EH (cell line): ENCODE measurements around the gene PITPNB.

Experiments
- DNase-seq: peaks from one replicate; pipeline ENCODE4 v3.0.0-alpha.2; 2015; ENCODE audit warnings: low read depth

Gene PITPNB

DNA sequence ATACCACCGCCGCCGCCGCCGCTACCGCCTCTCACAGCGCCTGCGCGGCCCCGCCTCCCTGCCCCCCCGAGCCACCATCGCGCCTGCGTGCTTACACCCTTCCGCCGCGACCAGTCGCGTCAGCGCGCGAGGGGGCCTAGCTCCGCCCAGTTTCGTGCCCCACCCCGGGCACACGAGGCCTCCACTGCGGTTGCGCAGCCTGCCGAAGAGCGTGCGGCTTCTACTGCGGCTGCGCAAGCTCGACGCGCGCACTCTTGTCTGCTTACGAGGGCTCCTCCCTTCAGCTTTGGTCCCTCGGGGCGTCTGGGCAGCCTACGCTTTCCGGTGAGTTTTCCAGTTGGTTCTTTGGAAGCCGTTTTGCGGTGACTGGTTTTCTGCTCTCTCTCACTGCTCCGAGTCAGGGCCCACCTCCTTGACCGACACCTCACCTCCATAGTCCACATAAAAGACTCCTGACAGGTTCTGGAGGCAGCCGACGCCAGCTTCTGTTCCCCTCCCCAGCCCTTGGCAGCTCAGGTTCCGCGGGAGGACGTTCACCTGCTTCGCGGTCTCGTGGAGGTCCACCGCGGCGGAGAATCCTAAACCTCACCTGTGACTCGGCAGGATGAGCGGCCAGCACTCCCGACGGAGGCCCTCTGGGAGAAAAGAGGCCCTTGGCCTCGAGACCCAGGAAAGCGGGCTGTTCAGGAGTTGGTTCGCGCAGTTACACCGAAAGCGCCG is at the start of gene PITPNB:
TSS of gene PITPNB (minus strand) at position 35 of the 720 bp plus-strand sequence. CDS start 65 bp downstream, outside the sequence.
- DNase-seq, result peak; percentile 98

DNA sequence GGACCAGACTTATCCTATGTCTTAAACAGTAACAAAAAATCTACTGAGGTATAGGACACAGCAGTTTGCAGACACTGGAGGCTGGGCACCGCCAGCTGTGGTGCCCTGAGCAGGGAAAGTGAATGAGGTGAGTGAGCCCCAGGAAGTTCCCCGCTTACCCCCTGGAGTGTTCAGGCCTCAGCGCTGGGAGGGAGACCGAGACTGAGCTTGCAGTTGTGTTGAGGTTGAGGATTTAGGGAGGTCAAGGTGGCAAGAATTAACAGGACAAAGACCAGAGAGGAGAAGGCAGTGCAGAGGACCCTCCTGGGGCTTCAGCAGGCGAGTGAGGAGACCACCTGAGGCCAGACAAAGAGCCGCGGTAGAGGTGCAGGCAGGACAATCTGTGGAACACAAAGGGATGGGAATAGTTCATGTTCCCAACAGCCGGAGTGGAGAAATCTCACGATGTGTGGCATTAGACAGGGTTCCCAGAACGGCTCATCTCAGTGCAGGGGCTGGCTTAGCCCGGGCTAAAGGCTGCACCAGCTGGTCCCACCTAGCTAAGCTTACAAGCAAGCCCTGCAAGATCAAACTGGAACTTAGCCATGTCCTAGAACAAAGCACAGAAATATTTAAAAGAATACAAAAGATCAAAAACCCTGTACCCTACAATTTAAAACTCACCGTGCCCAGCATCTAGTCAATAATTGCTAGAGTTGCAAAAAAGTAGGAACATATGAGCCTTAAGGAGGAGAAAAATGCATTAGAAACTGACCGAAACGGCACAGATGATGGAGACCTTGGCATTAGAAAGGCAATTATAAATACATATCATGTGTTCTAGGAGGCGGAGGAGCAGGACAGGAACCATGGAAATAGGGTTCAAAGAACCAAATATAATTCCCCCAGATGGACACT is 47.4 kb upstream of the PITPNB start:
- DNase-seq, result no peak

DNA sequence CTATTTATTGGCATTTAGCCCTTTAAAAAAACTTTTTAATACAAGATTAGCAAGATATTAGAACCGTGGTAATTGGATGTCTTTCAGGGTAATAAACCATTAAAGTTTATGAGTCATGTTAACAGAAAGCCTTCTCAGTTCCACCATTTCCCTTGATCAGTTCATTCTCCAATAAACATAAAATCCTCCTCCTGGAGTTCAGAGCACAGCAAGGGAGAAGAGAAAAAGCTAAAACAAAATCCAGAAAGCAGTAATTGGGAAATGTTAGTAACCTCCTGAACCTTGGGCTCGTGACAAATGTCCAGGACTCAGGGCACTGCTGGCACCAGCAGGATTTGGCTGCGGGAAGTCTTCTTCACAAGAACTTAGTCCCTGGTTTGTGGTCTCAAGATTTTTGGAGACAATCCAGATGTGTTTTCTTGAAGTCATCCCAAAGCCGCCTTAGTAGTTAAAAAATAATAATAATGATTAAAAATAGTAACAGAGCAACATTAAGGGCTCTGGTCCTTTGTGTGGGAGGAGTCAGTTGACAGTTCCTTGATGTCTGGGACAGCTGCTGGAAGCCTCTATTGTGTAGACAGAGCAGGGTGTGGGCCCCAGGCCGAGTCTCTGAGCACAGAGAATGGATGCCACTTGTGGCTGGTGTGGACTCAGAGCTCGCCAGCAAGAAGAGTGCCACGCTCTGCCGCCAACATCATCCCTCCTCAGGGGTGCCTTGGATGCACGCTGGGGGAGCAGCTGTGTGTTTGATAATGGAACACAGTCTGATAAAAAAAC is 43.4 kb upstream of the PITPNB start:
- DNase-seq, result peak; percentile 56

DNA sequence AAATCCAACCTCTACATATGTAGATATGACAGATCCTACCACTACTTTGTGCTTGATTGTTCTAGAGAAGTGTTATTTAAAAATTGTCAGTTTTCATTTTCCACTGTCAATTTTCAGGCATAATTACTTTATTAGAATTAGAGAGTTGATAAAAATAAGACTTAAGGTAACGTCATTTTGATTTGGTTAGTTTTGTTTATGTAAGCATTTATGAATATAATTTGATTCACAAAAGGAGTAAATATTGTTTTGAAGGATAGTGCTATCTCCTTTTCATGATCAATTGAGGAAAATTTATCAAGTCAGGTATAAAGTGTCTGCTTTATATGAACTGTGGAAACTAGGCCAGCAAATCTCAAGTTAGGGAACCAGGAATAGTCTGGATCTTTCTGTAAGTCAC is 42.6 kb upstream of the PITPNB start:
- DNase-seq, result no peak

DNA sequence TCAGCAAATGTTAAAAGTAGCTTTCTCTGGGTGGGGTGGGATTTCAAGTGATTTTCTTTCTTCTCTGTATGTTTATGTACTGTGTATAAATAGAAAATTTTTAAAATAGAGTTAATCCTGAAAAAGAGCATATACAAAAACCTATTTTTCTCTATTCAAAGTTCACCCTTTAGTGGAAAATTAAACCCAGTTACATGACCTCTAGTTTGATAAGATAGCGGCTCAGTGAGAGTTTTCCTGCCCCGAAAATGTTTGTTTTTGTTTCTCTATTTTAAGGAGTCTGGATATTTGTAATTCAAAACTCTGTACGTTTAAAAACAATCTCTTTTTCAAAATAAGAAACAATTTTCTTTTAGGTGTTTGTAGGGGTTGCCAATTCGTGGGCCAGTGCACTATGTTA is 42.1 kb upstream of the PITPNB start:
- no peak for DNase-seq

DNA sequence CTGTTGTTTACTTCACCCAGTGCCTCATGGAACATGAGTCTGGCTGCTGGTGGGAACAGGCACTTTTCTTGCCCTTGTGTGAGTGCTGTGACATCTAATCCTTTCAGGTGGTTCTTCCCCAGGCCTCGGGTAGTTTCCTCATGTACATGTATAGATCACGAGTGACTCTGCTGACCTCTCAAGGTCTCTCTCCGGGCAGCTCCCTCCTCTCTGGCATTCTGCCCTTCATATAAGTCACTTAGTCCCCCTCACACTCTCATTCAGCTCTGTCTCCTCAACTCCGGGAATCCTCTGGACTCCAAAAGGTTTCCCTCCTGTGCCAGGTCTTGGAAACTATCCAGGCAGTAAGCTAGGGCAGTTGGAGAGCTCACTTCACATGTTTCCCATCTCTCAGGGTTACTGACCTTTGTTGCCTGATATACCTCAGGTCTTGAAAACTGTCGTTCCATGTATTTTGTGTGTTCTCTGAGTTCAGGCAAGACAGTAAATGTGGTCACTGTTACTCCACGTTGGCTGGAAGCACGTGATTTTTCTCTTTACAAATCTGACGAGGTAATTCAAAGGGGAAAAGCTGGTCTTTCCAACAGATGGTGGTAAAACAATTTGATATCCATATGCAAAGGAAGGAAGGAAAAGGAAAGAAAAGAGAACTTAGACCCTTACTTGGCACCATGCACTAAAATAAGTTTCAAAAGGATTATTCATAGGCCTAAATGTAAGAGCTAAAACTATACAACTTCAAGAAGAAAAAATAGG is 40.5 kb upstream of the PITPNB start:
- DNase-seq, result no peak

DNA sequence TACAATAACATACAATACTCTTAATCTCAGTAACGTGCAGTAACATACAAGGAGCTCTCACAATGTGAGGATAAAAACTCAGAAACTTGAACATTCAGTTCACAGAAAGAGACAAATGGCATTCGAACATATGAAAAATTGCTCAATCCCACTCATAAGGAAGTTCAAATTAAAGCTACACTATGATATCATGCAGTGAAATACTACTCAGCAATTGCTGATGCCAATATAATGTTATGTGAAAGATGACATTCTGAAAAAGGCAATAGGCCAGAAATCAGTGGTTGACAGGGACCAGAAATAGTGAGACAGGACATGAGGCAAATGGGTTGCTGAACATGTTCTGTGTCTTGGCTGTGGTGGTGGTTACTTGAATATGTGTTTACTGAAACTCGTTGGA is 33.7 kb upstream of the PITPNB start:
- peak; percentile 23 for DNase-seq

DNA sequence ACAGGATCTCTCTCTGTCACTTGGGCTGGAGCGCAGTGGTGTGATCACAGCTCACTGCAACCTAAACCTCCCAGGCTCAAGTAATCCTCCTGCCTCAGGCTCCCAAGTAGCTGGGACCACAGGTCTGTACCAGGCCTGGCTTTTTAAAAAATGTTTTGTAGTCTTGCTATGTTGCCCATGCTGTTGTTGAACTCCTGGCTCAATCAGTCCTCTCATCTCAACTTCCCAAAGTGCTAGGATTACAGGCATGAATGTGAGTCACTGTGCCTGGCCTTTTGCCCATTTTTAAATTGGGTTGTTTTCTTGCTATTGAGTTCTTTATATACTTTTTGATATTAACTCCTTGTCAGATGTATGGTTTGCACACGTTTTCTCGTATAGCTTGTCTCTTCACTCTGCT is 33.0 kb upstream of the PITPNB start:
- DNase-seq, result peak; percentile 77

DNA sequence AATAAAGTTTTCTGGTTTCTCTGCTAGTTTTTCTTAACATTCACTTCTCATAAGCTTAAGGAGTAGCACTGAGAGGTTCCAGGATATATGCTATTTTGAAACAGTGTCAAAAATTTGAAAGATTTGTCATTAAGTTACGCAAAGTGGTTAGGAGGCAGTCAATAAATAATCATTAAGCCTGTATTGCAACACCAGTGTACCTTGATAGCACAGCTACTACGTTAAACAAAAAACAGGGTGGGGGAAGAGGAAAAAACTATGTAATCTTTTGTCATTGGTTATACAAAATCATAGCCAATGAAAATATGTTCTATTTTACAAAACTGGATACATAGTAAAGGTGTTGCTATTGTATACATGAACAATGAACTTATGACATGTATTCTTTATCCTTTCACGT is 30.4 kb upstream of the PITPNB start:
- no peak for DNase-seq

DNA sequence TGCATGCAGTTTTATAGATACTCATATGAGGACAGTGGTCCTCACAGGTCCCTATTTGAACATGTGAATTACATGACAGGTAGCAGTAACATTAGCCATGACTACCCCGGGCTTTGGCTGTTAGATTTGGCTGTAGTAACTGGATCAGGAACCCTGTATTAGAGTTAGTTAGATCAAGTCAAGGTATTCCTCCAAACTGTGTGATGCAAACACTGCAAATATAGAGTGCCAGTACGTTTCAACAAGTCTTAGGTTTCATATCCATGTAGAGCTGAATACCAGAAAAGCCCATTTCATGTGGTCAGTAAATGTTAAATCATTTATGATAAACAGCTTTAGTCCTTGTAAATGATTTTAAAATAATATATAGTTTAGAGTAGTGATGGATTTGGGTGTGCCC is 29.5 kb upstream of the PITPNB start:
- DNase-seq, result no peak

DNA sequence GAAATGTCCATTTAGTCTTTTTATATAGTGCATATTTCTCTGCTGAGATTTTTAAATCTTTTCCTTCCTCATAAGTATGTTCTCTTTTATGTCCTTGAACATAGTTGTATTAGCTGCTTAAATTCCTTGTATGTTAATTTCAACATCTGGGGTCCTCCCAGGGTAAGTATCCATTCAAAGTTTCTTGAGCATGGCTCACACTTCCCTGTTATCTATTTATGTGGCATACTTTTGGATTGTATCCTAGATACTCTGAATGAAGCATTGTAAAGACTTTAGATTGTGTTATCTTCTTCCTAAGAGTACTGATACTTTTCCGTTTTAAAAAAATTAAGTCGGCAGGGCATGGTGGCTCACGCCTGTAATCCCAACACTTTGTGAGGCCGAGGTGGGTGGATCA is 28.4 kb upstream of the PITPNB start:
- DNase-seq, result no peak

DNA sequence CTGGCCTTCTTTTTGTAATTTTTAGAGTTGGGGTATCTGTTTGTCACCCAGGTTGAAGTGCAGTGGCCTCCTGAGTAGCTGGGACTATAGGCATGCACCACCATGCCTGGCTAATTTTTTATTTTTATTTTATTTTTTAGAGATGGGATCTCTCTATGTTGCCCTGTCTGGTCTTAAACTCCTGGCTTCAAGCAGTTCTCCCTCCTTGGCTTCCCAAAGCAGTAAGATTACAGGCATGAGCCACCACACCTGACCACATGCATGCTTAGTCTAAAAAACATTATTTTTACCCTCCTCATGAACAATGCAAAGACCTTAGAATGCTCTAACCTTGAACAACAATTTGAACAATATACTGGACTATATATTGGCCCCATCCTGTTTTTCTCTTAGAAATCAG is 22.1 kb upstream of the PITPNB start:
- no peak for DNase-seq

DNA sequence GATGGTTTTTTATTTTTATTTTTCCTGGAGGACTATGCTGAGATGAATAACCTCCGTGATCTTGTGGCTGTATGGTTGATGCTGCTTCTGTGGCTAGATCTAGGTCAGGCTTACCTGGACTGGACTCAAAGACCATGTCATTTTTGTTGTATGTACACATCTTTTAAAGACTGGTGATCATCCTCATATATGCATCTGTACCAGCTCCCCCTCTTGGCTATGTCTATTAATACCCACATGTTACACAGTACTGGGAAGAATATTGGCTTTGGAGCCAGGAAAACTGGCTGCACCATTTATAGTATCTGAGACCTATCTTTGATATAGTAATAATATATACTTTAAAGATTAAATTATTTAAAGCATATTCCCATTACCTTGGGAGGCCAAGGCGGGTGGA is 18.4 kb upstream of the PITPNB start:
- DNase-seq, result peak; percentile 13

DNA sequence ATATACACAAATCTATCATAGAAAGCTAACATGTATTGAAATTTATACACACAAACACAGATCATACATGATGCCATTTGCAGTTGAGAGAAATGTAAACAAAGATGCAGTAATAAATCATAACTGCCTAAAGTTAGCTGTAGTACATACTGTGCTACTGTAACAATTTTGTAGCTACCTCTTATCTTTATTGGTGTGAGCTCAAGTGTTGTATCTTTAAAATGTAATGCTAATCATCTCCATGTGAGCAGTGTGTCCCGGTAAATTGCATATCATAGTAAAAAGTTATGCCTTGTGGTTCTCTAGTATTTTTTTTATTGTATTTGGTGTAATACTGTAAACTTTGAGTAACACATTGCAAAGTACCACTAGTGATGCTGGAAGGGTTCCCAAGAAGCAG is 16.8 kb upstream of the PITPNB start:
- DNase-seq, result no peak

DNA sequence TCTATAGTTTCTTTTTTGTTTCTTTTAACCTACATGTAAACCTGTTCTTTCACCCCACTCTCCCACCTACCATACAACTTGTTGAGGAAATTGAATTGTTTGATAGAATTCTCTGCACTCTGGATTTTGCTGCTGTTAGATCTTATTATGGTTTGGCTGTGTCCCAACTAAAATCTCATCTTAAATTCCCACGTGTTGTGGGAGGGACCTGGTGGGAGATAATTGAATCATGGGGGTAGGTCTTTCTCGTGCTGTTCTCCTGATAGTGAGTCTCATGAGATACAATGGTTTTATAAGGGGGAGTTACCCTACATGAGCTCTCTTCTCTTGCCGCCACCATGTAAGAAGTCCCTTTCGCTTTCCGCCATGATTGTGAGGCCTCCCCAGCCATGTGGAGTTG is 15.0 kb upstream of the PITPNB start:
- no peak for DNase-seq

DNA sequence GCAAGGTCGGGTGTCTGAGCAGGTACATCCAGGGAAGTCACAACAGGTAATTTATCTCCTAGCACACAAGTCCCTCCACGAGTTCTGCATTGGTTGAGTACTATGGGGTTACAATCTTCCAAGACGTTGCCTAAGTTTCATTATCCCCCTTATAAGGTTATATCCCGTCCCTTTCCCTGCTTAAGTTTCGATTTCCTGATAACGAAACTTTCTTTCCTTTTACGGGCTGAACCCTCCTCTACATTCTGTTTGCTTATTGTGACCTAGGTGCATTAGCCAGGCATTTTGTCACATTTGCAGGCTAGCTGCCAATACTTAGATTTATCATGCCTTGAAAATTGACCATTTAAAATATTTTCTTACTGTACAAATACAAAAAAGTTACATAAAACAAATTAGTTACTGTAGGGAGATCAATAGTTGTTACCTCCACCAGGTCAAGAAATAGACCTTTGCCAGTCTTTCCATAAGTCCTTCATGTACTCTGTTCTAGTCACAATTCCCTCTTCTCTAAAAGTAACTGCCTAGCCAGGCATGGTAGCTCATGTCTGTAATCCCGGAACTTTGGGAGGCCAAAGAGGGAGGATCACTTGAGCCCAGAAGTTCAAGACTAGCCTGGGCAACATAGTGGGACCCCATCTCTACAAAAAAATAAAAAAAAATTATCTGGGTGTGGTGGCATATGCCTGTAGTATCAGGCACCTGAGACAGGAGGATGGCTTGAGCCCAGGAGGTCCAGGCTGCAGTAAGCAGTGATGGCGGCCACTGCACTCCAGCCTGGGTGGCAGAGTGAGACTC is 14.3 kb upstream of the PITPNB start:
- DNase-seq, result no peak

DNA sequence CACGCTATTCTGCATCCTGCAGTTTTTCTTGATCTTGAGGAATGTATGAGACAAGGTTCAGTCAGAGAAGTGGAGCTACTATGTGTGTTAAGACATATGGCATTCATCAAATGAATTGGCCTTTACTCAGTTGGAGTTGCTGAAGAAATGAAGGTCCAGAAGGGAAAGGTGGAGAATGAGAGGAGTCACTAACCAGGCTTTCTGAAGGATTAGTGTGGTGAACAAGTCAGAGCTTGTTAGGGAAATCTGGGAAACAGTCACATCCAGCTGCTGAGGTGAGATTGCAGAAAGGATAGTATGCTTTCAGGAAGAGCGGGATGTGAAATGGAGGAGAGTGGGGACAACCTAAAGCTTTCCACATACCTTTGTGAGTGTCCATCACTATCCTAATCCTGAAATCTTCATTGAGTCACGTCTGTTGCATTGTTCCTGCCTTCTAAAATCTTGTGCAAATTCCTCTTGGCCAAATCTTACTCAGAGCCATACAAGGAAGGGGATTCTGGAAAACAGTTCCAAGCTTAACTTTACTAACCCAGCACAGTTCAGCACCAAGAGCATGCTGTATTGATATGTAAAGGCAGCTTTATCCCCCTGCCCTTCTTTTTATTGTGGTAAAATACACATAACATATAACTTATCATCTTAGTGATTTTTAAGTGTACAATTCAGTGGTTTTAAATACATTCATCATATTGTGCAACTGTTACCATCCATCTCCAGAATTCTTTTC is 11.4 kb upstream of the PITPNB start:
- DNase-seq, result no peak

DNA sequence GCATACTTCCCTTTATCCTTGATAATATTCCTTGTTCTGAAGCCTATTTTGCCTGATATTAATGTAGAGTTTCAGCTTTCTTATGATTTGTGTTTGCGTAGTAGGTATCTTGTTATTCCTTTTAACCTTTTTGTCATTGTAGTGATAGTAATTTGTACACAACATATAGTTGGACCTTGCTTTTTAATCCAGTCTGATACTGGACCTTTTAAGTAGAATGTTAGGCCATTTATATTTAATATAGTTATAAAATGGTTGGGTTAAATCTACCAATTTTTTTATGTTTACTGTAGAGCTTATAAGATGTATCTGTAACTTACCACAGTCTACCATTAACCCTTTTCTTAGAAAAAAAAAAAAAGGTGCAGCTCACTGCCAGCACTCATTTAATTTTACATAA is 8.6 kb upstream of the PITPNB start:
- DNase-seq, result no peak

DNA sequence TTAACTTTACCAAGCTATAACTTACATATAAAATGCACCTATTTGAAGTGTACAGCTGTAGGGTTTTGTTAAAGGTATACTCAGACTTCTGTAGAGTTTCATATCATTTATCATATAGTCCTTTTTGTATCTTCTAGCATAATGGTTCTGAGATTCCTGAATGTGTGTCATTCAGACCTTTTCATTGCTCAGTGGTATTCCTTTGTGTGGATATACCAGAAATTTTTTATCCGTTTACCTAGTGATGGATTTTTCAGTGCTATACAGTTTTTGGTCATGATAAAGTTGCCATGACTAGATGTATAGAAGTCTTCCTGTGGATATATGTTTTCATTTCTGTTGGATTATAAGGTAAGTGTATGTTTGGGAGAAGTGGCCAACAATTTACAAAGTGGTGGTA is 6.3 kb upstream of the PITPNB start:
- DNase-seq, result no peak
